GM10266 (cell line): Measurements from ENCODE around the gene HAO1.
"Not testable (repeated sequence)": the region's sequence is repeated elsewhere in the genome, so short reads cannot be mapped to it uniquely, and the experiment has no call there.

Experiments
- DNase-seq: peaks from one replicate; pipeline ENCODE4 v3.0.0; 2012; ENCODE audit errors: extremely low spot score
- CTCF ChIP-seq: IDR thresholded peaks from 2 replicates; pipeline ENCODE4 v1.5.1; 2012; ENCODE audit warnings: mild to moderate bottlenecking, low read depth; ENCODE audit not compliant: control insufficient read depth, insufficient read depth; ENCODE audit errors: missing control alignments

HAO1 gene

GRCh38 chr20:7975851-7976414 lies 35.7 kb upstream of the HAO1 start:
- no peak for DNase-seq
- no peak for TF ChIP-seq CTCF

GRCh38 chr20:7974785-7975435 lies 34.7 kb upstream of the HAO1 start:
- TF ChIP-seq CTCF, result no peak
- DNase-seq, result no peak

- no peak for DNase-seq
- TF ChIP-seq CTCF, result no peak
These were observed 31.4 kb upstream of the HAO1 start for GRCh38 chr20:7971536-7972280.

- no peak for TF ChIP-seq CTCF
These were observed 27.1 kb upstream of the HAO1 start for GRCh38 chr20:7967199-7967844.

DNA sequence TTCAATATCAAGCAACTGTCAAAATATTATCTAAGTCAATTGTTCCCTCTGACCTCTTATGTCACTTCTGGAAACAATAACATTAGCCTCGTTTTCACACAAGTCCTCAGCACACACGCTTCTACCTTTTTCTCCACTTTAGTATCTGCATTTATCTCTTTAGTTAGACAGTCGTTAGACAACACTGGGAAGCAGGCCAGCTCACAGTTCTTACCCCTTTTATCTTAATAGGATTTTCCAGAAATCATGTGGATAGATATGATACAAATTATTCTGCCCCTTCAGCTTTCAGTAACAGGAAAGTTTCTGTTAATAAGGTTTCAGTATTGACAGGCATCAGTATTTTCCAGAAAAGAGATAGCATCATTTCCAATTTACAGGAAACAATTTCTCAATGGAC lies 25.9 kb upstream of the HAO1 start:
- TF ChIP-seq CTCF, result no peak
- no peak for DNase-seq

More at GRCh38 chr20:7967199-7967844, 27.1 kb upstream of the HAO1 start:
- no peak for DNase-seq

DNA sequence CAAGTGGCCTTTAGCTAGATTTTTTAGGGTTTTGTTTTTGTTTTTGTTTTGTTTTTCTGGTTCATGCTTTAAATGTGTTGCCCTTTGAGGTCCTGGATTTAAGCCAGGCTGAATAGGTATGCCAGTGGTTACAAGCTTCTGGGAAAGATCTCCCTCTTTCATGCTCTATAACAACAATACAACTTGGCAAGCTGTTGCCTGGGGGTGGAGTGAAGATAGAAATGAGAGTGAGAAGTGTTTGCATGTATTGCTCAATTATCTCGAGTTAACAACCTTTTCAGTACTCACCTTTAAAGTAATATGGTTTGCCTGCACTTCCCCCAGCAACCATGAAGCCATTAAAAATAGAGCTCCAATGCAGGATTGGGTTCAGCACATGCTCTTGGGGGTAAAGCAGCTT lies 19.2 kb upstream of the HAO1 start:
- TF ChIP-seq CTCF, result no peak
- DNase-seq, result no peak

DNA sequence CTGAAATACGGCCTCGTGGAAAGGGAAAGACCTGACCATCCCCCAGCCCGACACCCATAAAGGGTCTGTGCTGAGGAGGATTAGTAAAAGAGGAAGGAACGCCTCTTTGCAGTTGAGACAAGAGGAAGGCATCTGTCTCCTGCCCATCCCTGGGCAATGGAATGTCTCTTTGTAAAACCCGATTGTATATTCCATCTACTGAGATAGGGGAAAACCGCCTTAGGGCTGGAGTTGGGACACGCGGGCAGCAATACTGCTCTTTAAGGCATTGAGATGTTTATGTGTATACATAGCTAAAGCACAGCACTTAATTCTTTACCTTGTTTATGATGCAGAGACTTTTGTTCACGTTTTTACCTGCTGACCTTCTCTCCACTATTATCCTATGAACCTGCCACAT lies 16.3 kb upstream of the HAO1 start:
- not testable (repeated sequence) for DNase-seq
